CD4-positive, alpha-beta T cell (primary cell): ENCODE measurements around the gene VSTM2B. TPM values are rescaled to one million over a fixed set of nuclear protein-coding genes. Genes with fewer than 3 reads are reported as not detected.

Experiments used
- ATAC-seq: fragments of 200-7000 bp; cut with Tn5 transposase; one replicate; pipeline ENCODE4 v1.10.0; 2022; ENCODE audit warnings: mild to moderate bottlenecking; ENCODE audit not compliant: poor library complexity
- CTCF ChIA-PET: fragments of 350-600 bp; sonication (Branson Sonifier 250); formaldehyde crosslinking; loops from one replicate; lab custom pipeline; 2021; ENCODE audit warnings: antibody characterized with exemption, inconsistent platforms; lab: Charles Lee
- POLR2A ChIA-PET: fragments of 350-600 bp; sonication (Branson Sonifier 250); formaldehyde crosslinking; loops from one replicate; lab custom pipeline; 2021; ENCODE audit warnings: antibody characterized with exemption, inconsistent platforms; lab: Charles Lee
- DNase-seq, 14 experiments: peaks; one replicate each; pipeline ENCODE4 v3.0.0-alpha.2; 2013 to 2020; ENCODE audit warnings: mixed read lengths in 2 of 14
- H3K27ac ChIP-seq, 2 donors: one replicate each; pipeline versions ENCODE4 v1.5.1 to v1.7.0; 2013; ENCODE audit warnings: low read length in 2 of 2, low read depth in 1 of 2, mild to moderate bottlenecking in 1 of 2
- H3K27me3 ChIP-seq, 2 experiments: 1 replicate in 1 of 2; 2 replicates in 1 of 2; pipeline versions ENCODE4 v1.6.1 to v1.7.0; 2013; ENCODE audit warnings: low read length in 2 of 2, control low read depth in 1 of 2, mild to moderate bottlenecking in 1 of 2, moderate library complexity in 1 of 2; ENCODE audit not compliant: insufficient read depth in 2 of 2, control insufficient read depth in 1 of 2
- H3K36me3 ChIP-seq: one replicate; pipeline ENCODE4 v1.6.1; 2013; ENCODE audit warnings: low read length, control low read depth; ENCODE audit not compliant: insufficient read depth
- H3K4me1 ChIP-seq: one replicate; pipeline ENCODE4 v1.6.1; 2013; ENCODE audit warnings: low read length, control low read depth; ENCODE audit not compliant: insufficient read depth
- H3K4me3 ChIP-seq: one replicate; pipeline ENCODE4 v1.5.1; 2013; ENCODE audit warnings: mild to moderate bottlenecking, low read length, moderate library complexity
- H3K9me3 ChIP-seq, 2 experiments: 1 replicate in 1 of 2; 2 replicates in 1 of 2; pipeline versions ENCODE4 v1.6.1 to v1.7.0; 2013; ENCODE audit warnings: low read length in 2 of 2, mild to moderate bottlenecking in 2 of 2, control low read depth in 1 of 2, moderate library complexity in 1 of 2; ENCODE audit not compliant: control insufficient read depth in 1 of 2, insufficient read depth in 1 of 2
- H3K27ac Mint-ChIP-seq: one replicate; pipeline ENCODE4 v1.8.0; 2020; ENCODE audit warnings: mixed read lengths
- H3K27me3 Mint-ChIP-seq: one replicate; pipeline ENCODE4 v1.8.0; 2021; ENCODE audit warnings: mixed read lengths
- H3K36me3 Mint-ChIP-seq: one replicate; pipeline ENCODE4 v1.8.0; 2021; ENCODE audit warnings: low read depth, mixed read lengths
- H3K4me1 Mint-ChIP-seq: one replicate; pipeline ENCODE4 v1.8.0; 2021; ENCODE audit warnings: low read depth, mixed read lengths
- H3K4me3 Mint-ChIP-seq: one replicate; pipeline ENCODE4 v1.8.0; 2020; ENCODE audit warnings: mild to moderate bottlenecking, mixed read lengths
- H3K9me3 Mint-ChIP-seq: one replicate; pipeline ENCODE4 v1.8.0; 2020; ENCODE audit warnings: mixed read lengths
- intact Hi-C, 2 experiments: fragments of 100-400 bp; cut with DNase I in 1 of 2; cut with micrococcal nuclease in 1 of 2; formaldehyde crosslinking; loops; one replicate each; pipeline versions ENCODE4 v1.15.1 to v1.9.0; 2023 to 2025; cut with DNase I, micrococcal nuclease
- total RNA-seq, 174 experiments: library from RNA in 2 of 174; stranded (reverse) in 2 of 174; gene quantifications; one replicate each; pipeline ENCODE4 v1.2.3 and lab custom pipeline; 2021 to 2026
- TF ChIP-seq, protein P1 (sequence below): fragments of 200-600 bp; IDR thresholded peaks from one replicate; pipeline ENCODE4 v1.8.0; 2022; ENCODE audit warnings: antibody characterized with exemption, mild to moderate bottlenecking

The VSTM2B gene
- total RNA-seq, 2 experiments from 2014 or later: not detected

DNA sequence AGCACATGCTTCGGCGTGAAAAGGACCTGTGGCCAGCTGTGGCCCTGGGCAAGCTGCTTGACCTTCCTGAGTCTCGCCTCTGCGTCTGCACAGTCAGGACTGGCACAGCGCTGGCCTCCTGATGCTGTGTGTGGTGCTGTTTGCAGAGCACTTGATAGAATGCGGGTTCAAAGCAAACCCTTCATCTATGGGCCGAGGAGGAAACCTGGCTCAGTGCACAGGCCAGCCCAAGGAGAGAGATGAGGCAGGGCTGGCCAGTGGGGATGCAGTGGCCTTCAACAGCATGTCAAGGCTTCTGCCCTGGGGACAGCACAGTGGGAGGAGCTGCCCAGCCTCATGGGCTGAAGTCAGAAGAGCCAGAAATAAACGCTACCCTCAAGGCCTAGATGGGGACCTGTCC lies 21.3 kb upstream of the VSTM2B start:
- intact Hi-C loops: no loop called here
- Mint-ChIP-seq H3K9me3 (no peaks in the 10 kb centered on the region), H3K27me3 (peaks cover 36% of the 10 kb centered on the region), H3K27ac (no peak overlapping the region), H3K4me1 (no peaks in the 10 kb centered on the region), H3K36me3 (no peaks in the 10 kb centered on the region), H3K4me3 (no peak overlapping the region)
- peaks cover under 1 to 8% of the 10 kb centered on the region in 2 experiments for H3K27me3 ChIP-seq
- ChIA-PET CTCF (no interaction called here), POLR2A (no interaction called here)
- TF ChIP-seq, protein P1, sequence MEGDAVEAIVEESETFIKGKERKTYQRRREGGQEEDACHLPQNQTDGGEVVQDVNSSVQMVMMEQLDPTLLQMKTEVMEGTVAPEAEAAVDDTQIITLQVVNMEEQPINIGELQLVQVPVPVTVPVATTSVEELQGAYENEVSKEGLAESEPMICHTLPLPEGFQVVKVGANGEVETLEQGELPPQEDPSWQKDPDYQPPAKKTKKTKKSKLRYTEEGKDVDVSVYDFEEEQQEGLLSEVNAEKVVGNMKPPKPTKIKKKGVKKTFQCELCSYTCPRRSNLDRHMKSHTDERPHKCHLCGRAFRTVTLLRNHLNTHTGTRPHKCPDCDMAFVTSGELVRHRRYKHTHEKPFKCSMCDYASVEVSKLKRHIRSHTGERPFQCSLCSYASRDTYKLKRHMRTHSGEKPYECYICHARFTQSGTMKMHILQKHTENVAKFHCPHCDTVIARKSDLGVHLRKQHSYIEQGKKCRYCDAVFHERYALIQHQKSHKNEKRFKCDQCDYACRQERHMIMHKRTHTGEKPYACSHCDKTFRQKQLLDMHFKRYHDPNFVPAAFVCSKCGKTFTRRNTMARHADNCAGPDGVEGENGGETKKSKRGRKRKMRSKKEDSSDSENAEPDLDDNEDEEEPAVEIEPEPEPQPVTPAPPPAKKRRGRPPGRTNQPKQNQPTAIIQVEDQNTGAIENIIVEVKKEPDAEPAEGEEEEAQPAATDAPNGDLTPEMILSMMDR: no peak
- no peaks in the 10 kb centered on the region for H3K36me3 ChIP-seq
- no peaks in the 10 kb centered on the region for H3K4me1 ChIP-seq
- ATAC-seq: no peak
- no peak for DNase-seq
- no peak overlapping the region for H3K4me3 ChIP-seq
- peaks cover 0 to 12% of the 10 kb centered on the region in 2 experiments for H3K9me3 ChIP-seq
- H3K27ac ChIP-seq: no peak overlapping the region

DNA sequence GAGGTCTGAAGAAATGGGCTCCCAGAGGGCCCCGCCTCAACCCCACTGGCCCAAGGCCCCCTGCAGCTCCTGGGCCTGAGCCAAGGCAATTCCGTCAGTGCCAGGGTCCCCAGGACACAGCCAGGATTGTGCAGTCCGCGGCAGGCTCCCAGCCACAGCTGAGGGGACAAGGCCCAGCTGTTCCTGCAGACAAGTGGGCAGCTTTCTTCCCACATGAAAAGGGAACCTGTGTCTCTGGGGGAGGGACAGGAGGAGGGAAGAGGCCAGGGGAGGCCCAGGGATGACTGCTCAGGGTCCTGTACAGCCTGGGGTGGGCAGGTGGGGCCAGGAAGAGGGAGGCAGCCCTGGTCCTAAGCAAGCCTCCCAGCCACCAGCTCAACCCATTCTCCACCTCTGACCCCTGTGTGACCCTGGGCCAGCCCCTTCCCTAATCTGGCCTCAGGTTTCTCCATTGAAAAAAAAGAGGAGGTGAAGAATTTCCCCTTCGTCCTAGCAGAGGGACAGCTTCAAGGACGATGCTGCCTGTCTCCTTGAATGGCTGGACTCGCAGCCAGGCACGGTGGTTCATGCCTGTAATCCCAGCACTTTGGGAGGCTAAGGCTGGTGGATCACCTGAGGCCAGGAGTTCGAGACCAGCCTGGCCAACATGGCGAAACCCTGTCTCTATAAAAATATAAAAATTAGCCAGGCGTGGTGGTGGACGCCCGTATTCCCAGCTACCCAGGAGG lies 20.5 kb upstream of the VSTM2B start:
- DNase-seq (no peak), ATAC-seq (no peak)
- Mint-ChIP-seq H3K36me3 (no peaks in the 10 kb centered on the region), H3K4me1 (no peaks in the 10 kb centered on the region), H3K27me3 (peaks cover 44% of the 10 kb centered on the region), H3K4me3 (no peak overlapping the region), H3K9me3 (no peaks in the 10 kb centered on the region), H3K27ac (no peak overlapping the region)
- peaks cover 0 to 17% of the 10 kb centered on the region in 2 experiments for H3K9me3 ChIP-seq
- H3K4me3 ChIP-seq: no peak overlapping the region
- intact Hi-C loops: no loop called here
- TF ChIP-seq, protein P1: no peak
- no peaks in the 10 kb centered on the region for H3K4me1 ChIP-seq
- H3K36me3 ChIP-seq: no peaks in the 10 kb centered on the region
- ChIA-PET CTCF (no interaction called here), POLR2A (no interaction called here)
- peaks cover 9 to 15% of the 10 kb centered on the region in 2 experiments for H3K27me3 ChIP-seq
- no peak overlapping the region for H3K27ac ChIP-seq

DNA sequence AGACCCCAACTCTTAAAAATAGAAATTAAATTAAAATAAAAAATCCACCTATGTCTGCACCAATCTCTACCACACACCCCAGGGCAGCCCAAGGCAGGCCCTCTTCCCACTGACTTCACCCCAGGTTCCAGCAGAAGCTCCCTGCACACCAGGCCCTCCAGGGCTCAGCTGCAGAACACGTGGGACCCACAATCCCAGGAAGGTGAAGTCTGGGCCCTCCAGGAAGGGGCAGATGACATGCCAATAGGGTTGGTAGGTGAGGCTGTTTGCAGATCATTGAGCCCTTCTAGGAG lies 19.2 kb upstream of the VSTM2B start:
- Mint-ChIP-seq H3K27me3 (peaks cover 44% of the 10 kb centered on the region), H3K9me3 (no peaks in the 10 kb centered on the region), H3K4me3 (no peak overlapping the region), H3K36me3 (no peaks in the 10 kb centered on the region), H3K4me1 (no peaks in the 10 kb centered on the region), H3K27ac (no peak overlapping the region)
- Histone ChIP-seq H3K4me3 (no peak overlapping the region), H3K36me3 (no peaks in the 10 kb centered on the region), H3K27ac (no peak overlapping the region), H3K9me3 (peaks cover 0 to 25% of the 10 kb centered on the region in 2 experiments), H3K27me3 (peaks cover 17 to 28% of the 10 kb centered on the region in 2 experiments), H3K4me1 (no peaks in the 10 kb centered on the region)
- intact Hi-C loops: no loop called here
- CTCF ChIA-PET: no interaction called here
- no peak for ATAC-seq
- DNase-seq: no peak
- TF ChIP-seq, protein P1: no peak
- POLR2A ChIA-PET: no interaction called here
